WTC11 (cell line): ENCODE data around the gene ABCA1. TPM values are rescaled to one million over a fixed set of nuclear protein-coding genes. Genes with fewer than 3 reads are reported as not detected.

Source experiments
- ATAC-seq: fragments of 200-7000 bp; cut with Tn5 transposase; 2 replicates; pipeline ENCODE4 v1.10.0; 2021; ENCODE audit warnings: mild to moderate bottlenecking, moderate library complexity
- CTCF ChIA-PET: fragments of 300-600 bp; sonication (Branson Sonifier 250); formaldehyde crosslinking; loops from one replicate; lab custom pipeline; 2021; ENCODE audit warnings: antibody characterized with exemption; lab: Charles Lee
- POLR2A ChIA-PET: fragments of 350-600 bp; sonication (Branson Sonifier 250); formaldehyde crosslinking; loops from one replicate; lab custom pipeline; 2021; ENCODE audit warnings: antibody characterized with exemption; lab: Charles Lee
- DNase-seq: peaks from one replicate; pipeline ENCODE4 v3.0.0; 2021; ENCODE audit warnings: low spot score
- H3K27ac Mint-ChIP-seq: 2 replicates; pipeline ENCODE4 v1.8.0; 2021; ENCODE audit warnings: mixed read lengths
- H3K27me3 Mint-ChIP-seq: 2 replicates; pipeline ENCODE4 v1.8.0; 2021; ENCODE audit warnings: low read depth, mild to moderate bottlenecking, moderate library complexity, mixed read lengths
- H3K36me3 Mint-ChIP-seq: 2 replicates; pipeline ENCODE4 v1.8.0; 2021; ENCODE audit warnings: mixed read lengths
- H3K4me1 Mint-ChIP-seq: 2 replicates; pipeline ENCODE4 v1.8.0; 2022; ENCODE audit warnings: mixed read lengths
- H3K4me3 Mint-ChIP-seq: 2 replicates; pipeline ENCODE4 v1.8.0; 2021; ENCODE audit warnings: mild to moderate bottlenecking, moderate library complexity, mixed read lengths
- H3K9me3 Mint-ChIP-seq: 2 replicates; pipeline ENCODE4 v1.8.0; 2021; ENCODE audit warnings: mixed read lengths
- HMGA2 ChIP-seq: fragments of 250-450 bp; sonication (Bioruptor Pico); IDR thresholded peaks from 2 replicates; pipeline ENCODE4 v1.4.0; 2021; ENCODE audit warnings: mild to moderate bottlenecking, moderate library complexity
- IRF2 ChIP-seq: sonication (generic); formaldehyde crosslinking; IDR thresholded peaks from 2 replicates; pipeline ENCODE4 v1.8.0; 2022; ENCODE audit warnings: low read depth, missing genetic modification reagents, borderline replicate concordance
- MXD4 ChIP-seq: fragments of 250-450 bp; sonication (Bioruptor Pico); IDR thresholded peaks from 2 replicates; pipeline ENCODE4 v1.8.0; 2021; ENCODE audit warnings: mild to moderate bottlenecking, moderate library complexity, borderline replicate concordance
- NR3C1 ChIP-seq: sonication (generic); formaldehyde crosslinking; conservative IDR thresholded peaks from 2 replicates; pipeline ENCODE4 v1.8.1; 2023; ENCODE audit warnings: low read depth, mild to moderate bottlenecking, missing genetic modification reagents
- TEAD1 ChIP-seq: sonication (generic); formaldehyde crosslinking; IDR thresholded peaks from 2 replicates; pipeline ENCODE4 v1.8.0; 2022; ENCODE audit warnings: mild to moderate bottlenecking, missing genetic modification reagents
- TEAD4 ChIP-seq: sonication (generic); formaldehyde crosslinking; IDR thresholded peaks from 2 replicates; pipeline ENCODE4 v1.8.0; 2022; ENCODE audit warnings: mild to moderate bottlenecking, missing genetic modification reagents
- ZBTB21 ChIP-seq: sonication (generic); formaldehyde crosslinking; IDR thresholded peaks from 2 replicates; pipeline ENCODE4 v1.8.1; 2023; ENCODE audit warnings: mild to moderate bottlenecking, missing genetic modification reagents, borderline replicate concordance
- ZNF416 ChIP-seq: fragments of 250-450 bp; sonication (Bioruptor Pico); IDR thresholded peaks from 2 replicates; pipeline ENCODE4 v1.9.0; 2021; ENCODE audit warnings: mild to moderate bottlenecking, inconsistent platforms
- total RNA-seq: library from RNA; stranded (reverse); gene quantifications from 3 replicates; pipeline ENCODE4 v1.2.3, GENCODE V29; 2021
- TF ChIP-seq, protein P1 (sequence below): fragments of 250-450 bp; sonication (Bioruptor Pico); conservative IDR thresholded peaks from 2 replicates; pipeline ENCODE4 v1.9.0; 2021; ENCODE audit warnings: mild to moderate bottlenecking
- TF ChIP-seq, protein P2 (sequence below): sonication (generic); formaldehyde crosslinking; conservative IDR thresholded peaks from 2 replicates; pipeline ENCODE4 v1.8.1; 2022; ENCODE audit warnings: mild to moderate bottlenecking, missing genetic modification reagents
- TF ChIP-seq, protein P3 (sequence below): sonication (generic); formaldehyde crosslinking; IDR thresholded peaks from 2 replicates; pipeline ENCODE4 v1.8.1; 2023; ENCODE audit warnings: mild to moderate bottlenecking, missing genetic modification reagents
- TF ChIP-seq, protein P4 (sequence below): sonication (generic); formaldehyde crosslinking; IDR thresholded peaks from 2 replicates; pipeline ENCODE4 v1.8.0; 2023; ENCODE audit warnings: mild to moderate bottlenecking, missing genetic modification reagents
- TF ChIP-seq, protein P5 (sequence below): sonication (generic); formaldehyde crosslinking; IDR thresholded peaks from 2 replicates; pipeline ENCODE4 v1.8.1; 2023; ENCODE audit warnings: mild to moderate bottlenecking, moderate library complexity, missing genetic modification reagents
- TF ChIP-seq, protein P6 (sequence below): sonication (generic); formaldehyde crosslinking; IDR thresholded peaks from 2 replicates; pipeline ENCODE4 v1.8.0; 2023; ENCODE audit warnings: missing genetic modification reagents, mild to moderate bottlenecking, borderline replicate concordance

The ABCA1 gene
- total RNA-seq, 1 experiment from 2014 or later: 7.8 TPM

DNA sequence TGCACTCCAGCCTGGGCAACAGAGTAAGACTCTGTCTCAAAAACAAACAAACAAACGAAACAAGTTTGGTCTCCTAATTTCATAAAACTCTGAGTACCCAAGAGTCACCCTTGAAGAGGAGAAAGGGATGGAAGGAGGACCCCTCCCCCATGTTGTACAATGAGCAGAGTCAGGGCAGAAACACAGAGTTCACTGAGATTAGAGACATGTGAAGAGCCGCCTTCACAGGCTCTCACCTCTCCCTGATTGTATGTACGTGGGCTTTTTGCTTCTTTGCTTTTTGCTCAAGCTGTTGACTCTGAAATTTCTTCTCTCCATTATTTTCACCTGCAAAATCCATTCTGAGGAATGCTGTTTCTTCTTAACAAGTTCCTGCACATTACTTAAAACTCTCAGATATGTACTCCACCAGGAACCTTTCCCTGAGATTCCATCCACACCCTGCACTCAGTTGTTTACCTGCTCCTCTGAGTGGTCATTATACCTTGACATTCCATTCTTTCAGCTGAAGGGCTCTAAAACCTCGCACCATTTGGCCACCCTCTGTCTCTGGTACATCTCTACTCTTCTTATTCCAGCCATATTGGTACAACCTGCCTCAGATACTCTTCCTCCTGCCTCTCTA is 44.4 kb upstream of the ABCA1 start:
- Mint-ChIP-seq H3K27me3 (peaks cover 3% of the 10 kb centered on the region; the same call in 1 of the 2 replicates), H3K4me1 (peaks cover 29% of the 10 kb centered on the region), H3K36me3 (no peaks in the 10 kb centered on the region), H3K4me3 (no peak overlapping the region), H3K9me3 (no peaks in the 10 kb centered on the region), H3K27ac (no peak overlapping the region)
- ChIA-PET POLR2A (interaction anchor here (1.0 to 1.4 kb wide), 3 partner anchors 10 to 21 kb away, joined by 3 to 4 read pairs (median 3); no protein-coding TSS in a partner anchor), CTCF (interaction anchor here (0.6 kb wide), 1 partner anchor 39 kb away, joined by 3 read pairs; no protein-coding TSS in a partner anchor)
- DNase-seq: no peak
- TF ChIP-seq, protein P1, sequence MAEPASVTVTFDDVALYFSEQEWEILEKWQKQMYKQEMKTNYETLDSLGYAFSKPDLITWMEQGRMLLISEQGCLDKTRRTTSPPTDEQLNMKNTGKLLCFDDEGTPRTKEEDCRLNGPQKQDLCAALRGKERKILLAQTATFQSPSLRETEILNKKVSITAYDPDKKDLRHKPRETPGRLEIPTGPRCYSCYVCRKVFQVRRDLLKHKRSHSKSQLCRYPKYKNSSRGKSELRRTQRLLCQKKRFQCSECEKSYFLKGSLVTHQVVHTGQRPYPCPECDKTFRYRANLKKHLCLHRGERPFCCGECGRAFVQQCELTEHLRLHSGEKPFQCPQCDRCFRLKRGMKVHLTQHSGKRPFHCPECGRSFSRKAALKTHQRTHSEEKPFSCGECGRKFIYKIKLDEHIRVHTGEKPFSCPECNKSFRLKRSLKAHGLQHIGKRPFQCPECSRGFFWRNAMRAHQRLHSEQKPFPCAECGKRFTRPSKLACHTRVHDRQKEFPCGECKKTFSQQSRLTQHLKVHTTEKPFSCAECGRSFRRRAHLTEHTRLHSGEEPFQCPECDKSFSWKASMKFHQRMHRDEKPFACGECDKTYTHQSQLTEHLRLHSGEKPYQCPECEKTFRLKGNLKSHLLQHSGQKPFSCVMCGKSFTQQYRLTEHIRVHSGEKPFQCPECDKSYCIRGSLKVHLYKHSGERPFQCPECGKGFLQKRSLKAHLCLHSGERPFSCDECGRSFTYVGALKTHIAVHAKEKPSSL (CRISPR knock-in tag): no peak
- TF ChIP-seq, protein P2, sequence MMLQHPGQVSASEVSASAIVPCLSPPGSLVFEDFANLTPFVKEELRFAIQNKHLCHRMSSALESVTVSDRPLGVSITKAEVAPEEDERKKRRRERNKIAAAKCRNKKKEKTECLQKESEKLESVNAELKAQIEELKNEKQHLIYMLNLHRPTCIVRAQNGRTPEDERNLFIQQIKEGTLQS (CRISPR knock-in tag): no peak
- TF ChIP-seq ZBTB21 (CRISPR knock-in tag) (no peak), NR3C1 (no peak), IRF2 (CRISPR knock-in tag) (no peak), TEAD1 (no peak), HMGA2 (CRISPR knock-in tag) (no peak), ZNF416 (CRISPR knock-in tag) (no peak), MXD4 (CRISPR knock-in tag) (no peak), TEAD4 (CRISPR knock-in tag) (no peak)
- TF ChIP-seq, protein P3, sequence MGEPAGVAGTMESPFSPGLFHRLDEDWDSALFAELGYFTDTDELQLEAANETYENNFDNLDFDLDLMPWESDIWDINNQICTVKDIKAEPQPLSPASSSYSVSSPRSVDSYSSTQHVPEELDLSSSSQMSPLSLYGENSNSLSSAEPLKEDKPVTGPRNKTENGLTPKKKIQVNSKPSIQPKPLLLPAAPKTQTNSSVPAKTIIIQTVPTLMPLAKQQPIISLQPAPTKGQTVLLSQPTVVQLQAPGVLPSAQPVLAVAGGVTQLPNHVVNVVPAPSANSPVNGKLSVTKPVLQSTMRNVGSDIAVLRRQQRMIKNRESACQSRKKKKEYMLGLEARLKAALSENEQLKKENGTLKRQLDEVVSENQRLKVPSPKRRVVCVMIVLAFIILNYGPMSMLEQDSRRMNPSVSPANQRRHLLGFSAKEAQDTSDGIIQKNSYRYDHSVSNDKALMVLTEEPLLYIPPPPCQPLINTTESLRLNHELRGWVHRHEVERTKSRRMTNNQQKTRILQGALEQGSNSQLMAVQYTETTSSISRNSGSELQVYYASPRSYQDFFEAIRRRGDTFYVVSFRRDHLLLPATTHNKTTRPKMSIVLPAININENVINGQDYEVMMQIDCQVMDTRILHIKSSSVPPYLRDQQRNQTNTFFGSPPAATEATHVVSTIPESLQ (CRISPR knock-in tag): no peak
- TF ChIP-seq, protein P4, sequence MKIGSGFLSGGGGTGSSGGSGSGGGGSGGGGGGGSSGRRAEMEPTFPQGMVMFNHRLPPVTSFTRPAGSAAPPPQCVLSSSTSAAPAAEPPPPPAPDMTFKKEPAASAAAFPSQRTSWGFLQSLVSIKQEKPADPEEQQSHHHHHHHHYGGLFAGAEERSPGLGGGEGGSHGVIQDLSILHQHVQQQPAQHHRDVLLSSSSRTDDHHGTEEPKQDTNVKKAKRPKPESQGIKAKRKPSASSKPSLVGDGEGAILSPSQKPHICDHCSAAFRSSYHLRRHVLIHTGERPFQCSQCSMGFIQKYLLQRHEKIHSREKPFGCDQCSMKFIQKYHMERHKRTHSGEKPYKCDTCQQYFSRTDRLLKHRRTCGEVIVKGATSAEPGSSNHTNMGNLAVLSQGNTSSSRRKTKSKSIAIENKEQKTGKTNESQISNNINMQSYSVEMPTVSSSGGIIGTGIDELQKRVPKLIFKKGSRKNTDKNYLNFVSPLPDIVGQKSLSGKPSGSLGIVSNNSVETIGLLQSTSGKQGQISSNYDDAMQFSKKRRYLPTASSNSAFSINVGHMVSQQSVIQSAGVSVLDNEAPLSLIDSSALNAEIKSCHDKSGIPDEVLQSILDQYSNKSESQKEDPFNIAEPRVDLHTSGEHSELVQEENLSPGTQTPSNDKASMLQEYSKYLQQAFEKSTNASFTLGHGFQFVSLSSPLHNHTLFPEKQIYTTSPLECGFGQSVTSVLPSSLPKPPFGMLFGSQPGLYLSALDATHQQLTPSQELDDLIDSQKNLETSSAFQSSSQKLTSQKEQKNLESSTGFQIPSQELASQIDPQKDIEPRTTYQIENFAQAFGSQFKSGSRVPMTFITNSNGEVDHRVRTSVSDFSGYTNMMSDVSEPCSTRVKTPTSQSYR (CRISPR knock-in tag): no peak
- TF ChIP-seq, protein P5, sequence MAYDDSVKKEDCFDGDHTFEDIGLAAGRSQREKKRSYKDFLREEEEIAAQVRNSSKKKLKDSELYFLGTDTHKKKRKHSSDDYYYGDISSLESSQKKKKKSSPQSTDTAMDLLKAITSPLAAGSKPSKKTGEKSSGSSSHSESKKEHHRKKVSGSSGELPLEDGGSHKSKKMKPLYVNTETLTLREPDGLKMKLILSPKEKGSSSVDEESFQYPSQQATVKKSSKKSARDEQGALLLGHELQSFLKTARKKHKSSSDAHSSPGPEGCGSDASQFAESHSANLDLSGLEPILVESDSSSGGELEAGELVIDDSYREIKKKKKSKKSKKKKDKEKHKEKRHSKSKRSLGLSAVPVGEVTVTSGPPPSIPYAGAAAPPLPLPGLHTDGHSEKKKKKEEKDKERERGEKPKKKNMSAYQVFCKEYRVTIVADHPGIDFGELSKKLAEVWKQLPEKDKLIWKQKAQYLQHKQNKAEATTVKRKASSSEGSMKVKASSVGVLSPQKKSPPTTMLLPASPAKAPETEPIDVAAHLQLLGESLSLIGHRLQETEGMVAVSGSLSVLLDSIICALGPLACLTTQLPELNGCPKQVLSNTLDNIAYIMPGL (CRISPR knock-in tag): no peak
- TF ChIP-seq, protein P6, sequence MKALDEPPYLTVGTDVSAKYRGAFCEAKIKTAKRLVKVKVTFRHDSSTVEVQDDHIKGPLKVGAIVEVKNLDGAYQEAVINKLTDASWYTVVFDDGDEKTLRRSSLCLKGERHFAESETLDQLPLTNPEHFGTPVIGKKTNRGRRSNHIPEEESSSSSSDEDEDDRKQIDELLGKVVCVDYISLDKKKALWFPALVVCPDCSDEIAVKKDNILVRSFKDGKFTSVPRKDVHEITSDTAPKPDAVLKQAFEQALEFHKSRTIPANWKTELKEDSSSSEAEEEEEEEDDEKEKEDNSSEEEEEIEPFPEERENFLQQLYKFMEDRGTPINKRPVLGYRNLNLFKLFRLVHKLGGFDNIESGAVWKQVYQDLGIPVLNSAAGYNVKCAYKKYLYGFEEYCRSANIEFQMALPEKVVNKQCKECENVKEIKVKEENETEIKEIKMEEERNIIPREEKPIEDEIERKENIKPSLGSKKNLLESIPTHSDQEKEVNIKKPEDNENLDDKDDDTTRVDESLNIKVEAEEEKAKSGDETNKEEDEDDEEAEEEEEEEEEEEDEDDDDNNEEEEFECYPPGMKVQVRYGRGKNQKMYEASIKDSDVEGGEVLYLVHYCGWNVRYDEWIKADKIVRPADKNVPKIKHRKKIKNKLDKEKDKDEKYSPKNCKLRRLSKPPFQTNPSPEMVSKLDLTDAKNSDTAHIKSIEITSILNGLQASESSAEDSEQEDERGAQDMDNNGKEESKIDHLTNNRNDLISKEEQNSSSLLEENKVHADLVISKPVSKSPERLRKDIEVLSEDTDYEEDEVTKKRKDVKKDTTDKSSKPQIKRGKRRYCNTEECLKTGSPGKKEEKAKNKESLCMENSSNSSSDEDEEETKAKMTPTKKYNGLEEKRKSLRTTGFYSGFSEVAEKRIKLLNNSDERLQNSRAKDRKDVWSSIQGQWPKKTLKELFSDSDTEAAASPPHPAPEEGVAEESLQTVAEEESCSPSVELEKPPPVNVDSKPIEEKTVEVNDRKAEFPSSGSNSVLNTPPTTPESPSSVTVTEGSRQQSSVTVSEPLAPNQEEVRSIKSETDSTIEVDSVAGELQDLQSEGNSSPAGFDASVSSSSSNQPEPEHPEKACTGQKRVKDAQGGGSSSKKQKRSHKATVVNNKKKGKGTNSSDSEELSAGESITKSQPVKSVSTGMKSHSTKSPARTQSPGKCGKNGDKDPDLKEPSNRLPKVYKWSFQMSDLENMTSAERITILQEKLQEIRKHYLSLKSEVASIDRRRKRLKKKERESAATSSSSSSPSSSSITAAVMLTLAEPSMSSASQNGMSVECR (CRISPR knock-in tag): no peak
- ATAC-seq: no peak
